Midbrain (tissue), 1 donor: Measurements from ENCODE around the gene COX7B.
"Not testable (repeated sequence)": the region's sequence is repeated elsewhere in the genome, so short reads cannot be mapped to it uniquely, and the experiment has no call there.

Source experiments
- DNase-seq: peaks from one replicate; lab custom pipeline; 2025; lab: John Stamatoyannopoulos, UW

Gene COX7B, protein sequence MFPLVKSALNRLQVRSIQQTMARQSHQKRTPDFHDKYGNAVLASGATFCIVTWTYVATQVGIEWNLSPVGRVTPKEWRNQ

DNA sequence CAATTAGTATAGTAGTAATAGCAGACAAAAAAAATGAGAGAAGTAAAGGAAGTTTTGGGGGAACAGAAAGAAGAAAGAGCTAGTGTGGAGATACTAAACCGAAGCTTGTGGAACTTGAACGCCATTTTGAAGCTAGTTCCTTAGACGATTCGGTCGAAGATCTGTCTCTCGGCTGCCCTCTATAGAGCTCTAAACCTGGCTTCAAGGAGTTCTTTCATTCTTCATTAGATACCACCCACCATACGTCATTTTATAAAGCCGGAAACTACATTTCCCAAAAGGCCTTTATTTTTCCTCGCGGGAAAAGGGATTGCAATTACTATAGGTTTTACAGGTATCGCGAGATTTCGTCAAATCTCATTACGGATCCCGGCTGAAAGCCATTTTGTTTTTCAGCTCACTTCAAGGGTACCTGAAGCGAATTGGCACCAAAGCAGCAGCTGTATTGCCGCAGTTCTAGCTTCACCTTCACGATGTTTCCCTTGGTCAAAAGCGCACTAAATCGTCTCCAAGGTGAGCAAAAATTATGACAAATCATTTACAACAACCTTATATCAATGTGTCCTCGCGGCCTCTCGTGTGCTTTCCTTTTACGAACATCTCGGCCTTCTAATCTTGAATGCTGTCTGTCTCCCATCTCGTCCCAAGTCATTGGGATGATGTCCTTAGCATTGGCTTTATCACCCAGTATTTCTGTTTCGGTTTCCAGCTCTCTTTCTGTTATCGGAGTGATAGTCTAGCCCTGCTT, at the start of gene COX7B:
COX7B (plus strand) TSS at position 388 of the 748 bp plus-strand sequence; CDS start at position 474, 86 bp downstream.
- peak; percentile 94 for DNase-seq

DNA sequence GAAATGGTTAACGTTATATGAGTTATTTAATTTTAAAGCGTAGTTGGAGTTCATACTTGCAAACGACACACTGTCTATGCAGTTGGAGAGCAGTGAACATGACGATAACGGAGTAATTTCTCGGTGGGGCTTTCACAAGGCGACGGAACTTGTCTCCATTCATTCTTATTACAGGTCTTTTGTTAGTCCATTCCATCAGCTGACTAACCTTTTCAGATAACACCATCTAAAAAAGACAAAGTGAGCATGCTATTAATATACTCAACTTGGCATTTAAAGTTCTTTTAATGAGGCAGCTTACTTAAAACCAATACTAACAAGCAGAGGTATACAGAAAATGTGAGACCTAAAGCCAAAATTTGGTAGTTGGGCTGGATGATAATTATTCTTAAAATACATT, 23.9 kb upstream of the COX7B start:
- no peak for DNase-seq

DNA sequence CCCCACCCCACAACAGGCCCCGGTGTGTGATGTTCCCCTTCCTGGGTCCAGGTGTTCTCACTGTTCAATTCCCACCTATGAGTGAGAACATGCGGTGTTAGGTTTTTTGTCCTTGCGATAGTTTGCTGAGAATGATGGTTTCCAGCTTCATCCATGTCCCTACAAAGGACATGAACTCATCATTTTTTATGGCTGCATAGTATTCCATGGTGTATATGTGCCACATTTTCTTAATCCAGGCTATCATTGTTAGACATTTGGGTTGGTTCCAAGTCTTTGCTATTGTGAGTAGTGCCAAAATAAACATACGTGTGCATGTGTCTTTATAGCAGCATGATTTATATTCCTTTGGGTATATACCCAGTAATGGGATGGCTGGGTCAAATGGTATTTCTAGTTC, 17.9 kb upstream of the COX7B start:
- DNase-seq, result not testable (repeated sequence)

DNA sequence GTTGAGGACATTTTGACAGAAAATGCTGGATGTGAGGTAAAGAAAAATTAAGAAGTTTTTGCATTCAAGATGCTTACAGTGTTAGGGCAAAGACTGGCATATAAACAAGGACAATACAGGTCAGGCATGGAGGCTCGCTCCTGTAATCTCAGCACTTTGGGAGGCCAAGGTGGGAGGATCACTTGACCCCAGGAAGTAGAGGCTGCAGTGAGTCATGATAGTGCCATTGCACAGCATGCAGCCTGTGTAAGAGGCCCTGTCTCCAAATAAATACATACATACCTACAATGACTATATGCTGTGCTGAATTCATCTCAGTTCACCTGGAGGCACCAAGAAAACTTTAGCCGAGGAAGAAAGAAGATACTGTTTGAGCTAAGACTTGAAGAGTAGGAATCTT, 6.4 kb upstream of the COX7B start:
- no peak for DNase-seq

DNA sequence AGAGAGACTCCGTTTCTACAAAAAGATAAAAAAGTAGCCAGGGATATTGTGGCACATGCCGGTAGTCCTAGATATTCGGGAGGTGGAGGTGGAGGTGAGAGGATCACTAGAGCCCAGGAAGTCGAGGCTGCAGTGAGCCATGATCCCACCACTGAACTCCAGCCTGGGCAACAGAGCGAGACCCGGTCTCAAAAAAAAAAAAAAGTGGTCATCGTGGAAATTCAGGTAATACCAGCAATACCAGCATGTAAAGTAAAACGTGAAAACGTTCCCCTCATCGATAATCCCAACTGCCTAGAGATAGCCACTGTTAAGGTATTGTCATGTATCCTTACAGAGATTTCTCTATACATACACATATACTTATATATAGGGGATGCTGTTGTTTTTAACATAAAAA, 5.6 kb upstream of the COX7B start:
- DNase-seq, result no peak

DNA sequence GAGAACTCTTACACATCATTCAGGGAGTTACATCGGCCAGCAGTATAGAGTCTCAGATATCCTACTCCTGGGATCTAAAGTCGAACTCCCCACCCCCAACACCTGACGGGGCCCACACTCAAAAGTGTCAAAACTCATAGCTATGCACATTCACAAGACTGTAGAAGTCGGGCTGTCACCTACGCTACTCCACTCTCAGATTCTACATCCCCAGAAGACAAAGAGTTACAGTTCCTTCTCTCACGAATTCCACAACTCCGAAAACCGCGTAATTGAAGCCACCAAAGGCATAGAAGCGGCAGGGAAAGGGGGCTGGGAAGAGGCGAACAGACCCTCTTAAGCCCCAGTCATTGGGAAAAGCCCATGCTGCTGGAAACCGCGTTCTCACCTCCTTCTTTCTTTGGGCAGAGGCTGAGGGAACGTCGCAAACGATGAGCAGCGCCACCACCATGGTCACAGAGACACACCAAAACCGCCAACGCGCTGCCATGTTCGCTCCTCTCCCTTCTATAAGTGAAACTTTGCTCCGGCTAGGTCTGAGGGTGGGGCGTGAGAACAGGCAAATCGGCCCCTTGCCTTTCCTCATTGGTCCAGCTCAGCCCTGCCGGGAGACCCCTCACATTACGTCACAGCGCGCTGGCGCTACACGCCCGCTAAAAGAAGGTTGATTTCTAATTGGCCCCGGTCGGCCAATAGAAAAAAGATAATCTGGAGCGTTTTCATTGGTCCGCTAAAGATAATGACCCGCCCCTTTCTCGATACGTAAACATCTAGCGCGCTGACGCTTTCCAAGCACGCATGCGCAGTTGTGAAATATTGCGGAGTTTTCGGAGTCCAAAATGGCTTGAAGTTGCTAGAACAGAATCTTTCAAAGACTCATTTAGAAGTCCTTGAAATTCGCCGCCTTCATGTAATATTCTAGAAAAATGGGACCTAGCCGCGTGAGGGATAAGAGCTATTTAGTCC, 4.1 kb upstream of the COX7B start, which contains the start of gene MAGT1:
MAGT1 (minus strand) TSS at position 515 of the 966 bp plus-strand sequence; CDS start at position 490, 25 bp downstream.
- DNase-seq, result peak; percentile 95

DNA sequence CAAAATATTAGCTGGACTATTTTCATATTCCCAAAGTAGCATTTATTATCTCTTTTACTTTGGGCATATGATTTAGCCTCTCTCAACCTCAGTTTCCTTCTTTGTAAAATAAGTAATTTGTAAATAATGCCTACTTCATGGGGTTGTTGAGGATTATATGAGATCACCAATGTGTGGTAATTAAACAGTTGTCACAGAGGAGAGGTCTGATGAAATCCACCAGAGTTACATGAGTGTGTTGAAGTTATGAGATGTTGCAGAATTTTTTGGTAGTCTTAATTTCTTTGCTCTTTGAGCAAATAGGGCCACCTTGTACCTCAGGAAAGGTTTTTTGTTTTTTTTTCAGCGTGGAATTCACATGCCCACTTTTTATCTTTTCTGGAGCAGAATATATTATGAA, 1.4 kb downstream of the COX7B start:
- DNase-seq, result no peak

DNA sequence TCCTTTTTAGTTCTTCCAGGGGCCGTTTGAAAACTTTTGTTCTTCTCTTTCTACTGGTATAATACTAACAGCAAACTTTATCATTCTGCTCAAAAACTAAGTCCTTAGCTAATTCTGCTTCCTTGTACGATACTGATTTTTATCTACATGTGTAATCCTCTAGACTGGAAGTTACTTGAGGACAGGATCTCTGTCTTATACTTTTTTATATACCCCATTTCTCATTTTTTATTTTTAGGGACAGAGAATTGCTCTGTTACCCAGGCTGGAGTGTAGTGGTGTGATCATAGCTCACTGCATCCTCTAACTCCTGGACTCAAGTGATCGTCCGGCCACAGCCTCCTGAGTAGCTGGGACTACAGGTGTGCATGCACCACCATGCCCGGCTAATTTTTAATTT, 2.2 kb downstream of the COX7B start:
- no peak for DNase-seq

DNA sequence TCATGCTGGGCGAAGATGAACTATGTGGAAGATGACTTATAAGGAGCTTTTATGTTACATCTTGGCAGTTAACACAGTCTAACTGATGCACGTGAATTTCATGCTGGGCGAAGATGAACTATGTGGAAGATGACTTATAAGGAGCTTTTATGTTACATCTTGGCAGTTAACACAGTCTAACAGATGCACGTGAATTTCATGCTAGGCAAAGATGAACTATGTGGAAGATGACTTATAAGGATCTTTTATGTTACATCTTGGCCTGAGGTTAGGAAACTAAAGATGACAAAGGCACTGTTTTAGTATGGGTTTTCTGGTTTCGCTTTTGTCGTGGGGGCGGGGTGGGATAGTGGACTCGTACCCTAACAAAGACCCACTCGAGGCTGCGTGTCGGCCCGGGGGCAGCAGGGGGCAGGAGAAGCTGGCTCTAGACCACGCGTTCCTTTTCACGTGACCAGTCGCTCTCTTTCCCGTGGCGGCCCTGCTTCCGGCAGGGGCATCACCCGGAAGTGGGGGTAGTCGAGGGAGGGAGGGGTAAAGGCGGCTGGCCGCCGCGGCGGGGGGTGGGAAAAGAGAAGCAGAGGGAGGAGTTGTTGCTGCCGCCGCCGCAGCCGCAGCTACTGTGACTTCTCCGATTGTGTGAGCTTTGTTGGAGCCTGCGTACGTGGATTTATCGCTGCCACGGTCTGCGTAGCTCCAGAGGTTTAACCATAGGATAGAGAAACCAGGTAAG, 11.0 kb downstream of the COX7B start, which contains the start of gene ATP7A:
ATP7A (plus strand) TSS at position 586 of the 733 bp plus-strand sequence. CDS start 60,949 bp downstream, outside the sequence.
- DNase-seq, result peak; percentile 82

DNA sequence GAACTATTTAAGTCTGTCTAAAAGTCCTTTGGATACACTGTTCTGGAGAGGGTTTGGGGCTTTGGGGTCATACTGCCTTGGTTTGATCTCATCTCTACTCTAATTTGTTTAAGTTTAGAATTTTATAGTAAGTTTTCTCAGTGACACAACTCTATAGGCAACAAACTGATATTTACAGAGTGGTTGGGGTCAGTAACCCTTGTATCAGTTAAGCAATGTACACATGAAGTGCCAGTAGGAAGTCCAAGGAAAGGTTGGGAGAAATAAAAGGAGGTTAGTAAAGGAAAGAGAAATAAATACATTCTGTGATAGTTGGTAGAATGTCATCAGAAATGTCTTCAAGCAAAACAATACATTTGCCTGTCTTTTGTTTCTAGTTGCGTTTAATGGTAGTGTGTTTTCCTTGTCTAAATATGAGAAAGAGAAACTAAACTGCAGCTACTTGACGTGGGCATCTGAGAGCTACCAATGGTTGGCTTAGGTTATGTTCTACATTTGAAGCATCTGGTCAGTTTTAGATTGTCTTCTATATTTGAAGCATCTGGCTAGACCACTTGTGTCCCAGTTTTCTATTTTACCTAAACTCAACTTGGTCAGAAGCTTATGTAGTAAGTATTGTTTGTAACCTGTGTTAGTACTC, 18.1 kb downstream of the COX7B start:
- DNase-seq, result no peak

DNA sequence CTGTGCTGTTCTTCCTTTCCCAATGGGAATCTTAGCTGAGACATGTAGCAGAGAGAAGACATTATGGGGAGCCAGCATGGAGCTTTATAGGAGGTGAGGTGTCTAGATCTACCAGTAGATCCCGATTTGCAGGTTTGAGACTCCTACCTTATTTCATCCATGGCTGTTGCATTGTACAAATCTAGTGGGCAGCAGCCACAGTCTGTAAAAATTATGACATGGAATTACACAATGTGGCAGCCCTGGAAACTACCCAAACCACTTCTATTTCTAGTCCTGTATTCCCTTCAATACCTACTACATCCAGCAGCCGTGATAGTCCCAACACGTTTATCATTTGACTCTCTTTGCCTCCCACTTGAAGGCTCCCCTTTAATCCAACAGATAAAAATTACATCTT, 19.3 kb downstream of the COX7B start:
- no peak for DNase-seq

DNA sequence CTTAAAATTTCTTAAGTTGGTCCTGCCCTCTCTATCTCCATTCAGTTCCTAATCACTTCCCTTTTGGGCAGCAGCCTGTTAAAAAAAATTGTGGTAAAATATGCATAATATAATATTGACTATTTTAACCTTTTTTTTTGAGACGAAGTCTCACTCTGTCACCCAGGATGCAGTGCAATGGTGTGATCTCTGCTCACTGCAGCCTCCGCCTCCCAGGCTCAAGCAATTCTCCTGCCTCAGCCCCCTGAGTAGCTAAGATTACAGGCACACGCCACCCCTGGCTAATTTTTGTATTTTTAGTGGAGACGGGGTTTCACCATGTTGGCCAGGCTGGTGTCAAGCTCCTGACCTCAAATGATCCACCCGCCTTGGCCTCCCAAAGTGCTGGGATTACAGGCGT, 20.1 kb downstream of the COX7B start:
- not testable (repeated sequence) for DNase-seq

DNA sequence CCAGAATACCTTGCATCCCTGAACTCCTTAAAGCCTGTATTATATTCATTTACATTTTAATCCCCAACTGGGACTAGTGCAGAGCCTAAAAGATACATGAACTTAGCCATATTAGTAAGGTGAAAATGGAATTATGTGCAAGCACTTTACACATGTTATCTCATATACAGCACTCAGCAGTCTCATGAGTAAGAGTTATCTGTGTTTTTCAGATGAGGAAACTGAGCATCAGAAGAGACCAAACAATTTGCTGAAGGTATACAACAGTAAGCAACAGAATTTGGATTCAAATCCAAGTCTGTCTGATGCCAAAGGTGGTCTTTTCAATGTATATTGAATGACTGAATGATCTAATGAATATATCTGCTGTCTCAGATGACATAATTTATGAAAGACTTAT, 23.5 kb downstream of the COX7B start:
- DNase-seq, result no peak

DNA sequence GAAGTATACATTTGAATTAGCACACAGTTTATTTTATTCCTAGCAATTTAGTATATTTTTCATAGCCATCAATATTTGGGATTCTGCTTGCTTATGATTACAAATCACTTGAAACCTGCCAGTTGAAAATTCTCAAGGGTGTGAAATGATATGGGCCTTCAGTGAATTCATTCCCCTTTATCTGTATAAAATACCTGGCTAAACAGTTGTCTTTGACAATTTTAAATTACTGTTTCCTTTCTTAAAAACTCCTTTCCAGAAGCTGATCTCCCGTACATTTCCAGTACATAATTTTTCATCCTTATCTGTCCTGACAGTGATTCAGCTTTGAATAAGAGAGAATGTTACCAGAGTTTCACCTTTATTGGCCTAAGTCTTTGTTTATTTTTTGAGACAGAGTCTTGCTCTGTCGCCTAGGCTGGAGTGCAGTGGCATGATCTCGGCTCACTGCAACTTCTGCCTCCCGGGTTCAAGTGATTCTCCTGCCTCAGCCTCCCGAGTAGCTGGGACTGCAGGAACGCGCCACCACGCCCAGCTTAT, 25.1 kb downstream of the COX7B start:
- DNase-seq, result no peak

DNA sequence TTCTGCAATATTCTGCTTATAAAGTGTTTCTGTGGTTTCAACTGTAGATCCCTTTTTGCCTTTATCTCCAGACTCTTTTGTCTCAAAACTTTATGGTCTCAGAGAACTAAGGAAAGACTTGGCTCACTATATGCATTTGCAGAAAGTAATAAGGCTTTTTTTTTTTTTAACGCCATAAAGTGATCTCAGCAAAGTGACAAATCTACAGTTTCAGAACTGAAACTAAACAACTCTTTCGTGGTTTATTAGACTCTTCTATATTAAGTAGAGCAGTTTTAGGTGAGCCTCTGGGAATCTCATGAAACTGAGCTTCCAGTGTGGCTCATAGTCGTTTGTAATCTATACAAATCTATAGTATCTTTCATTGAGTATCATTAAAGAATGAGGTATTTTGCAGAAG, 26.5 kb downstream of the COX7B start:
- DNase-seq, result no peak

DNA sequence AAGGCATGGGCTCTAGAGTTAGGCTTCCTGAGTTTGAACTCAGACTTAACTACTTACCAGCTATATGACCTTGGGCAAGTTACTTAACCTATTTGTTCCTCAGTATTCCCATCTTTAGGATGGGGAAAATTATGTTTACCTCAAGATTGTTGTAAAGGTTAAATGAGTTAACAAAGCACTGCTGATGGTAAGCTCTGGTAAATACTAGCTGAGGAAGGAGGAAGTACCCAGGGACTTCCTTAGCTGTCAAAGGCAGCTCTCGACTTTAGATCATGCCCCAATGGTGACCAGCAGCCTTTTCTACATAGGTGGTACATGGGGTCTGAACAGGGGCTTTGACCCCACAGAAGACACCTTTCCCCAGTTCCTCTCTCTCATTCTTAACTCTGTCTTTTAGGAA, 31.3 kb downstream of the COX7B start:
- no peak for DNase-seq

DNA sequence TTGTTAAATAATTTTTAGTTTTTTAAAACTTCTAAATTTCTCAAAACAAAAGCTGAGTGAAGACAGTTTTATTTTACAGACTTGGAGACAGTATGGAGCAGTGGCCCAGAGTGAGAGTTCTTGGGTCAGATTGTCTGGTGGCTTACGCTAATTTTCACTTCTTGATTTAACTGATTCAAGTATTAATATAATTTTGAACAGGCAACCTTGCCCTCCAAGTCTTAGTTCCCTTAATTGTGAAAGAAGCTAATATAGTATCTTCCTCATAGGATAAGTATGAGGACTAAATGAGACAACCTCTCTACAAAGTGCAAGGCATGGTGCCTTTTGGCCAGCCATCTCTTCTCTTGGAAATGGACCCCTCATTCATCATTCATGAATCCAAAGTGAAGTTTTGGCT, 36.6 kb downstream of the COX7B start:
- DNase-seq, result no peak

DNA sequence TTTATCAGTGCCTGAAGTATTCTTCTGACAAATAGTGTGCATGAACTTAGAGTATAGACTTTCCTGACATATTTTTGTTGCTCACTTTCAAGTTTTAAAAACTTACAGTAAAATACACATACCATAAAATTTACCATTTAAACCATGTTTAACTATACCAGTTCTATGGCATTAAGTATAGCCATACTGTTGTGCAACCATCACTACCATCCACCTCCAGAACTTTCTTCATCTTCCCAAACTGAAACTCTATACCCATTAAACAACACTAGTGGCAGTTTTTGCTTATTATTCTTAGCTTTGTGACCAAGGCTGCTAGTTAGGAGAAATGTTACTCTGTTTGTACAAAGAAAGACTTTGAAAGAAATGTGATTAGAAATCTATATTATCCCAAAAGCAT, 37.0 kb downstream of the COX7B start:
- no peak for DNase-seq

DNA sequence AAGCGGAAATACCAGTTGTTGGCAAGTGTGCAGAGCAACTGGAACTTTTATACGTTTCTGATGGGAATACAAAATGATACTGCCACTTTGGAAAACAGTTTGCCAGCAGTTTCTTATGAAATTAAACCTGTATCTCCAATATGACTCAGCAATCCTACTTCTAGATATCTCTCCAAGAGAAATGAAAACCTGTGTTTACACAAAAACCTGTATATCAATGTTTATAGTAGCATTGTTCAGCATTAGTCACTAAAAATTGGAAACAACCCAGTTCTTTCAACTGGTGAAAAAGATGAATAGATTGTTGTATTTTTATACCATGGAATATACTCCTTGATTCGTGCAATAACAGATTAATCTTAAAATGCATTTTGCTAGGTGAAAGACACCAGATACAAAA, 38.0 kb downstream of the COX7B start:
- no peak for DNase-seq

DNA sequence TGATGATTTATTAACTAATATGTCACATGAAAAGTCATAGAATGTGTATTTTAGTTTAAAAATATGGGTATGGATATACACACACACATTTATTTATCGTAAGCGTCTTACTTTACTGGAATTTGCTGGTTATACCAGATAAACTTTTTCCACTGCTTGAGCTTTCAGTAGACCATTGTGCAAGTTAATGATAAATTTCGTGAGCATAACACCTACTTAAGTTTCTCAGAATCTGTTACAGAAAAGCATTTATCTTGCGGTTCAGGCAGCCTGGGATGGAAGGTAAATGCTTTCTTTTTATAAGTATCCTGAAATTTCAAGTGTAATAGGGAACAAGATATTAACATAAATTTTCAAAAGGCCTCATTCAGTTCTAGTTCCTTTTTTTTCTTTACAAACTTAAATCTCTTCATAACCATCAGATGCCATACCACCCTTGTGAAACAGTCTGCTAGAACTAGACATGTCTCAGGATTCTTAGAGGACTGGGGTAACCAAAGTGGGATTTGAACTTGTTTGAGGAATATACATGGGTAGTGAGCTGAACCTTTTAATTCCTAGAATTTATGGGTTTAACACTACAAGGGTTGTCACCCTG, 38.9 kb downstream of the COX7B start:
- no peak for DNase-seq

DNA sequence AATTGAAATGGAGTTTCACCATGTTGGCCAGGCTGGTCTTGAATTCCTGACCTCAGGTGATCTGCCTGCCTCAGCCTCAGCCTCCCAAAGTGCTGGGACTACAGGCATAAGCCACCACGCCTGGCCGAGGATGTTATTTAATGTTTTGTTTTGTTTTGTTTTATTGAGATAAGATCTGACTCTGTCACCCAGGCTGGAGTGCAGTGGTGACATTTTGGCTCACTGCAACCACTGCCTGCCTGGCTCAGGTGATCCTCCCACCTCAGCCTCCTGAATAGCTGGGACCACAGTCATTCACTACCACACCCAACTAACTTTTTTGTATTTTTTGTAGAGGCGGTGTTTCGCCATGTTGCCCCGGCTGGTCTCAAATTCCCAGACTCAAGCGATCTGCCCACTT, 45.8 kb downstream of the COX7B start:
- not testable (repeated sequence) for DNase-seq
